Kidney (tissue), 14 donors: ENCODE results near the gene PLXNA2. TPM values are rescaled to one million over a fixed set of nuclear protein-coding genes. Genes with fewer than 3 reads are reported as not detected.

Experiments
- DNase-seq, 5 donors: peaks; one replicate each; pipeline ENCODE4 v3.0.0-alpha.2; 2013 to 2020
- FAIRE-seq: peaks from 2 replicates; lab custom pipeline; 2012; peaks lifted over from hg19 to GRCh38; lab: Jason Lieb, UNC
- H3K27ac ChIP-seq, 2 donors: one replicate each; pipeline ENCODE4 v1.7.0; 2013; ENCODE audit warnings: low read depth in 2 of 2, low read length in 2 of 2, inconsistent platforms in 1 of 2
- H3K27me3 ChIP-seq: one replicate; pipeline ENCODE4 v1.7.1; 2013; ENCODE audit warnings: low read length, inconsistent platforms; ENCODE audit not compliant: control insufficient read depth, insufficient read depth
- H3K36me3 ChIP-seq, 3 donors: one replicate each; pipeline versions ENCODE4 v1.7.0 to v1.7.1; 2013; ENCODE audit warnings: low read length in 3 of 3, control low read depth in 1 of 3, inconsistent platforms in 1 of 3; ENCODE audit not compliant: insufficient read depth in 3 of 3, control insufficient read depth in 2 of 3
- H3K4me1 ChIP-seq, 3 donors: one replicate each; pipeline versions ENCODE4 v1.7.0 to v1.7.1; 2013; ENCODE audit warnings: low read length in 3 of 3, inconsistent platforms in 1 of 3, low read depth in 1 of 3; ENCODE audit not compliant: control insufficient read depth in 2 of 3, insufficient read depth in 2 of 3
- H3K4me3 ChIP-seq, 3 donors: one replicate each; pipeline versions ENCODE4 v1.7.0 to v1.8.1; 2013; ENCODE audit warnings: low read length in 3 of 3, control low read depth in 1 of 3, inconsistent platforms in 1 of 3
- H3K9ac ChIP-seq, 3 donors: one replicate each; pipeline versions ENCODE4 v1.7.0 to v1.7.1; 2013; ENCODE audit warnings: low read length in 3 of 3, control low read depth in 1 of 3, inconsistent platforms in 1 of 3
- H3K9me3 ChIP-seq, 3 donors: one replicate each; pipeline versions ENCODE4 v1.7.0 to v1.7.1; 2013; ENCODE audit warnings: low read length in 3 of 3, control low read depth in 1 of 3, inconsistent platforms in 1 of 3; ENCODE audit not compliant: control insufficient read depth in 2 of 3, insufficient read depth in 1 of 3
- CTCF ChIP-seq: IDR thresholded peaks from 3 replicates; pipeline ENCODE4 v1.5.1; 2012; ENCODE audit warnings: mild to moderate bottlenecking, moderate library complexity, borderline replicate concordance; ENCODE audit not compliant: insufficient read depth; ENCODE audit errors: extremely low read depth
- intact Hi-C: fragments of 100-400 bp; cut with DNase I; formaldehyde crosslinking; loops from one replicate; pipeline ENCODE4 v1.11.1; 2022
- polyA plus RNA-seq: library from polyadenylated mRNA; stranded (reverse); fragments of 350-450 nt; fragmentation: Illumina TruSeq; extraction: RNeasy Lipid Tissue Mini Kit (QIAGEN cat#74804); gene quantifications from one replicate; pipeline ENCODE4 v1.2.3, GENCODE V29; 2014; ENCODE audit warnings: low read depth, low replicate concordance; ENCODE audit not compliant: insufficient read depth
- total RNA-seq: library from RNA; stranded (reverse); fragmentation: NEBNext Ultra II Directional; extraction: Animal tissue kit (Norgen Biotek cat#: 25700); gene quantifications from one replicate; pipeline ENCODE4 v1.2.1, GENCODE V29; 2021
- donor health status: control.
- donor health status: control.
- donor health status: control.
- donor health status: control.
- donor health status: control.
- donor health status: DM: yes; HTN: yes; CAD: no.
- donor health status: Normal renal cell carcinoma (clear cell type).

PLXNA2 gene
- total and polyA plus RNA-seq, 2 donors from 2014 or later = 2.4 to 27.9 TPM

GRCh38 chr1:207999274-207999915, 244.8 kb downstream of the PLXNA2 start:
- FAIRE-seq = no peak
- Histone ChIP-seq H3K4me1 (no peaks in the 10 kb centered on the region), H3K27ac (no peak overlapping the region), H3K36me3 (no peaks in the 10 kb centered on the region), H3K9ac (no peak overlapping the region), H3K4me3 (no peak overlapping the region), H3K27me3 (no peaks in the 10 kb centered on the region), H3K9me3 (no peaks in the 10 kb centered on the region)
- no peak for DNase-seq
- intact Hi-C loops = no loop called here
- TF ChIP-seq CTCF = no peak

GRCh38 chr1:207998691-207999090, 245.5 kb downstream of the PLXNA2 start:
- Histone ChIP-seq H3K27ac (no peak overlapping the region), H3K27me3 (no peaks in the 10 kb centered on the region)
- no peak for FAIRE-seq

GRCh38 chr1:207997486-207998268, 246.5 kb downstream of the PLXNA2 start:
- no peak overlapping the region for H3K4me3 ChIP-seq
- H3K27ac ChIP-seq = no peak overlapping the region
- no peaks in the 10 kb centered on the region for H3K27me3 ChIP-seq
- FAIRE-seq (peak; percentile 37), DNase-seq (peak; percentile 70 to 91 (median 81))
- H3K9ac ChIP-seq = no peak overlapping the region
- no peaks in the 10 kb centered on the region for H3K36me3 ChIP-seq
- no peaks in the 10 kb centered on the region for H3K9me3 ChIP-seq
- peak; percentile 76 for TF ChIP-seq CTCF
- no peaks in the 10 kb centered on the region for H3K4me1 ChIP-seq
- intact Hi-C loops = no loop called here

More at GRCh38 chr1:207998691-207999090, 245.5 kb downstream of the PLXNA2 start:
- Histone ChIP-seq H3K9ac (no peak overlapping the region), H3K36me3 (no peaks in the 10 kb centered on the region), H3K9me3 (no peaks in the 10 kb centered on the region), H3K4me1 (no peaks in the 10 kb centered on the region), H3K4me3 (no peak overlapping the region)
- DNase-seq = no peak
- intact Hi-C loops = no loop called here
- no peak for TF ChIP-seq CTCF
